ENCODE results near the gene VPS51.

The VPS51 gene

GRCh38 chr11:65072631-65072966 lies 23.4 kb upstream of the VPS51 start:
- no peak for DNase-seq

- DNase-seq: no peak
These were observed 18.6 kb upstream of the VPS51 start for GRCh38 chr11:65077451-65077850.

GRCh38 chr11:65078151-65078550 lies 17.9 kb upstream of the VPS51 start:
- peak; percentile 30 to 74 (median 52) for DNase-seq

DNA sequence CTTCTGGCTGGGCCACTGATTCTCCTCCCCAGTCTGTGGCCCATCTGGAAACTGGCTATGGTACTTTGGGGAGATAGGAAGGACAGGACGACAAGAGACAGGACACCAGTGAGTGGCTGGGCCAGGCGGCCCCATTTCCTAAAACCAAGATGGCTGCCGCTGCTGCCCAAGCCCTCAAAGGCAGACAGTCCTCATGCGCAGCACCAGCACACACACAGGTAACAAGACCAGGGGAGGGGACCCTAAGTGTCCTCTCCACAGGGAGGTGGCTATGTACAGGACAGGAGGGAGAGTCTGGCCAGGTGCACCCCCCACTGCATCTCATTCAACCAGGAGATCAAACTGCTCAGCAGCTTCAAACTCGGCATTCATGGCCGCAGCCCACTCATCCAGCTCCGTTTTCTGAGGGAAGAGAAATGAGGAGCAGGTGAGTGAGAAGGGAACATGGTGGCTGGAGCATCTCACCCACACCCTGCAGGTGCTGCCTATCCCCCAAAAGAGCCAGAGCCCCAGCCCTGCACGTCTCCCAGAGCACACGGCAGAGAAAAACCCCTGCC lies 17.1 kb upstream of the VPS51 start:
- DNase-seq: no peak

DNA sequence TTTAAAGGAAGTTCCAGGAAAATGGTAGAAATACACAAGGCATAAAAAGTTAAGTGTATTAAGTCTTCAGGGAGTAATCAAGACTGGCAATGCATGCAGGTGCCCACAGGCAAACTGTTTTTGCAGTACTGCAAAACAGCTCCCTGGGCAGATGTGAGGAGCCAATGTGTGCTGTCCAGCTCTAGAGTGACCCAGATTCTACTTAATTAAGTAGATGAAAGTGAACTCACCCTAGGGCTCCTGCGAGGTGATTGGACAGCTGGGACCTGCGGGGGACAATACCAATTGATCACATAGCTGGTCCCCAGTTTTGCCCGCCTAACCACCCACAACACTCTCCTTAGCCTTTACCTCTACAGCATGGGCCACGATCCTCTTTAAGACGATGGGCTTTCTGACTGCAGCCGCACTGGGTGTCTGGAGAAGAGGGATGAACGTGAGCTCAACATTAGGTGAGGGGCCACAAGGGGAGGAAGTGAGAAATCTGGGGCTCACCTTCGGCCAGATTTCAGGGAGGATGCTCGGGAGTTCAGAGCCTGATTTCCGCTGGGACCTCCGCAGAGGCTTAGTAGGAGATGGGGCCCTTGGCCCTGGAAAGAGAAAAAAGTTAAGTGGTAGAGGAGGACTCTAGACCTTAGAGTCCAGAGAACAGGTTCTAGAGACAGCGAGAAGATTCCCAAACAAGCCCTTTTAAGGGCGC lies 12.7 kb upstream of the VPS51 start:
- DNase-seq: no peak

- peak; percentile 90 to 97 (median 92) for DNase-seq
These were observed 12.0 kb upstream of the VPS51 start, which contains the start of the genes CDCA5 and ZFPL1 for GRCh38 chr11:65083834-65084597. Gene CDCA5, minus strand, starts transcription at chr11:65084040. Its CDS starts 62 bp downstream, at chr11:65083978. Gene ZFPL1, plus strand, starts transcription at chr11:65084222. Its CDS starts 477 bp downstream, at chr11:65084699.

- DNase-seq: no peak
These were observed 11.2 kb upstream of the VPS51 start for GRCh38 chr11:65084598-65085375.

- DNase-seq: no peak
These were observed 10.6 kb upstream of the VPS51 start for GRCh38 chr11:65085446-65085845.

DNA sequence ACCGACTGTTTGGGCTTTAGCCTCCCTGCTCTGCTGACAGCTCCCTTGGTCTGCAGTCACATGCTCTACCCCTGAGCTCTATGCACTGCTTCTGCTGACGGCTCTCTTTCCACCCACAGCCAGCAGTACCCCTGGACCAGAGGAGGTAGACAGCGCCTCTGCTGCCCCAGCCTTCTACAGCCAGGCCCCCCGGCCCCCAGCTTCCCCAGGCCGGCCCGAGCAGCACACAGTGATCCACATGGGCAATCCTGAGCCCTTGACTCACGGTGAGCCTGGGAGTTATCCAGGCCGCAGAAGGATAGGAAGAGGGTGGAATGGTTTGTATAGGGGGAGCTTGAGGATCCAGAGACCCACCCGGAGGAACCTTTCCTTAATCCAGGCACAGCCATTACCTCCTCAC lies 9.2 kb upstream of the VPS51 start:
- no peak for DNase-seq

GRCh38 chr11:65087216-65087615 lies 8.8 kb upstream of the VPS51 start:
- DNase-seq: no peak

GRCh38 chr11:65087827-65088226 lies 8.2 kb upstream of the VPS51 start:
- no peak for DNase-seq

DNA sequence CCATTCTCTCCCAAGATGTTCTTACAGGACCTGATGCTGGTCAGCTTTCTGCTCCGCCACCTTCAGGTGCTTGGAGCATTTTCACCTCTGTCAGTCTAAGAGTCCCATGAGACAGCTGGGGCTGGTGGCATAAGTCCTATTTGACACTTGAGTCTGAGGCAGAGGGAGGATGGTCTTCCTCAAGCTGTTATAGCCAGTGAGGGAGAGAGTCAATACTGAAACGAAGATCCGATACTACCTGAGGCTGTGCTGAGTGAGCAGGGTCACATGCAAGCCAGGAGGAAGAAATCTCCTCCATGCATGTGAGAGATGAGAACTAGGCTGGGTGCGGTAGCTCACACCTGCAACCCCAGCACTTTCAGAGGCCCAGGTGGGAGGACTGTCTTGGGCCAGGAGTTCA lies 6.4 kb upstream of the VPS51 start:
- DNase-seq: no peak

GRCh38 chr11:65090628-65091027 lies 5.4 kb upstream of the VPS51 start:
- no peak for DNase-seq

- DNase-seq: no peak
These were observed 587 bp upstream of the VPS51 start for GRCh38 chr11:65095427-65095826.

- no peak for DNase-seq
These were observed 912 bp downstream of the VPS51 start for GRCh38 chr11:65096926-65097325.

DNA sequence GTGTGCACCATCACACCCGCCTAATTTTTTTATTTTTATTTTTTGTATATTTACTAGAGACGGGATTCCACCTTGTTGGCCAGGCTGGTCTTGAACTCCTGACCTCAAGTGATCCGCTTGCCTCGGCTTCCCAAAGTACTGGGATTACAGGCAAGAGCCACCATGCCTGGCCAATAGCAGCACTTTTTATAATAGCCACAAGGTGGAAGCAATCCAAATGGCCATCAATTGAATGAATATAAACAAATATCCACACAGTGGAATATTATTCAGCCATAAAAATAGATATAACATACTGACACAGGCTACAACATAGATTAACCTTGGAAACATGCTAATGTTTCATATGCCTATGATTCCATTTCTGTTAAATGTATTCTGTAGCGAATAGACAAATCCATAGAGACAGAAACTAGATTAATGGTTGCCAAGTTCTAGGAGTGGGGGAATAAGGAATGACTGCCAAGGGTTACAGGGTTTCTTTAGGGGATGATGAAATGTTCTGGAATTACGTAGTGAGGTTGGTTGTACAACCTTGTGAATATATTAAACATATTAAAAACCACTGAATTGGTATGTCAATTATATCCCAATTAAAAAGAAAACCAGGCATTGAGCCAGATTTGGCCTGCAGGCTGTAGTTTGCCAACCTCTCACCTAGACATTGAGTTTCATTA lies 4.8 kb downstream of the VPS51 start:
- DNase-seq: no peak

GRCh38 chr11:65102142-65103095 lies 6.4 kb downstream of the VPS51 start:
- DNase-seq: no peak

GRCh38 chr11:65103476-65103875 lies 7.5 kb downstream of the VPS51 start:
- DNase-seq: no peak

- no peak for DNase-seq
These were observed 8.6 kb downstream of the VPS51 start for GRCh38 chr11:65104628-65105027.

GRCh38 chr11:65107078-65107477 lies 11.1 kb downstream of the VPS51 start:
- no peak for DNase-seq

GRCh38 chr11:65107751-65108468 lies 11.9 kb downstream of the VPS51 start:
- no peak for DNase-seq
